Measurements from ENCODE around the gene PRSS1. TPM values are rescaled to one million over a fixed set of nuclear protein-coding genes. Genes with fewer than 3 reads are reported as not detected.
"Not testable (repeated sequence)": the region's sequence is repeated elsewhere in the genome, so short reads cannot be mapped to it uniquely, and the experiment has no call there.

PRSS1 gene
- total RNA-seq, 3 donors from 2014 or later, result not detected

GRCh38 chr7:142762104-142762503 is 12.8 kb downstream of the PRSS1 start:
- Histone ChIP-seq H3K27ac (no peak overlapping the region), H3K4me1 (no peaks in the 10 kb centered on the region), H3K27me3 (no peaks in the 10 kb centered on the region), H3K36me3 (no peaks in the 10 kb centered on the region), H3K4me3 (no peak overlapping the region), H3K9me3 (no peaks in the 10 kb centered on the region)
- no peak for DNase-seq (ENCODE audit: low spot score in 2 of 2)
- TF ChIP-seq CTCF (IDR thresholded peaks at IDR 0.05) (no peak), POLR2A (IDR thresholded peaks at IDR 0.05) (no peak), POLR2AphosphoS5 (IDR thresholded peaks at IDR 0.05) (no peak)
- intact Hi-C loops (cut with DNase I; ENCODE audit: low total_unique reads), result no loop called here

GRCh38 chr7:142767451-142767850 is 18.2 kb downstream of the PRSS1 start:
- no peak for DNase-seq (ENCODE audit: low spot score in 2 of 2)
- no peaks in the 10 kb centered on the region for H3K4me1 ChIP-seq
- H3K27me3 ChIP-seq, result no peaks in the 10 kb centered on the region
- intact Hi-C loops (cut with DNase I; ENCODE audit: low total_unique reads), result no loop called here
- no peak overlapping the region for H3K27ac ChIP-seq
- no peaks in the 10 kb centered on the region for H3K36me3 ChIP-seq
- H3K4me3 ChIP-seq, result no peak overlapping the region
- H3K9me3 ChIP-seq, result no peaks in the 10 kb centered on the region
- TF ChIP-seq POLR2A (IDR thresholded peaks at IDR 0.05), result no peak
- TF ChIP-seq POLR2AphosphoS5 (IDR thresholded peaks at IDR 0.05), result no peak

- intact Hi-C loops (cut with DNase I; ENCODE audit: low total_unique reads), result no loop called here
- Histone ChIP-seq H3K27ac (no peak overlapping the region), H3K4me3 (no peak overlapping the region), H3K27me3 (no peaks in the 10 kb centered on the region), H3K9me3 (no peaks in the 10 kb centered on the region), H3K4me1 (no peaks in the 10 kb centered on the region), H3K36me3 (no peaks in the 10 kb centered on the region)
- no peak for DNase-seq (ENCODE audit: low spot score in 2 of 2)
- TF ChIP-seq POLR2A (IDR thresholded peaks at IDR 0.05) (no peak), CTCF (IDR thresholded peaks at IDR 0.05) (no peak), POLR2AphosphoS5 (IDR thresholded peaks at IDR 0.05) (no peak)
Observed at GRCh38 chr7:142767861-142768260, 18.6 kb downstream of the PRSS1 start.

GRCh38 chr7:142768885-142769284 is 19.6 kb downstream of the PRSS1 start:
- H3K9me3 ChIP-seq; H3K36me3 ChIP-seq; H3K27ac ChIP-seq; H3K4me1 ChIP-seq; H3K27me3 ChIP-seq; intact Hi-C loops (cut with DNase I; ENCODE audit: low total_unique reads); DNase-seq (ENCODE audit: low spot score in 2 of 2); H3K4me3 ChIP-seq: not testable (repeated sequence)

- TF ChIP-seq CTCF (IDR thresholded peaks at IDR 0.05) (no peak), POLR2A (IDR thresholded peaks at IDR 0.05) (no peak), POLR2AphosphoS5 (IDR thresholded peaks at IDR 0.05) (no peak)
- H3K27me3 ChIP-seq, result no peaks in the 10 kb centered on the region
Observed at GRCh38 chr7:142770661-142771352, 21.5 kb downstream of the PRSS1 start, which contains the start of gene PRSS2. PRSS2 (plus strand) TSS chr7:142770970; CDS start chr7:142770983, 13 bp downstream.

GRCh38 chr7:142771353-142771723 is 22.1 kb downstream of the PRSS1 start:
- no peak overlapping the region for H3K27ac ChIP-seq
- DNase-seq (ENCODE audit: low spot score in 2 of 2), result no peak
- no peak overlapping the region for H3K4me3 ChIP-seq
- H3K4me1 ChIP-seq, result no peaks in the 10 kb centered on the region
- no peaks in the 10 kb centered on the region for H3K9me3 ChIP-seq
- intact Hi-C loops (cut with DNase I; ENCODE audit: low total_unique reads), result no loop called here
- no peaks in the 10 kb centered on the region for H3K27me3 ChIP-seq
- TF ChIP-seq POLR2A (IDR thresholded peaks at IDR 0.05), result no peak
- TF ChIP-seq POLR2AphosphoS5 (IDR thresholded peaks at IDR 0.05), result no peak
- TF ChIP-seq CTCF (IDR thresholded peaks at IDR 0.05), result no peak
- H3K36me3 ChIP-seq, result no peaks in the 10 kb centered on the region

More at GRCh38 chr7:142770661-142771352, 21.5 kb downstream of the PRSS1 start, which contains the start of gene PRSS2:
- DNase-seq (ENCODE audit: low spot score in 2 of 2), result no peak
- Histone ChIP-seq H3K4me3 (no peak within 1 kb of the TSS), H3K36me3 (no peaks in the 10 kb centered on the region), H3K9me3 (no peaks in the 10 kb centered on the region), H3K27ac (no peak within 1 kb of the TSS), H3K4me1 (no peaks in the 10 kb centered on the region)
- intact Hi-C loops (cut with DNase I; ENCODE audit: low total_unique reads), result no loop called here

Data from breast epithelium (tissue), 4 donors.